Measurements from ENCODE around the gene USH1C.

DNA sequence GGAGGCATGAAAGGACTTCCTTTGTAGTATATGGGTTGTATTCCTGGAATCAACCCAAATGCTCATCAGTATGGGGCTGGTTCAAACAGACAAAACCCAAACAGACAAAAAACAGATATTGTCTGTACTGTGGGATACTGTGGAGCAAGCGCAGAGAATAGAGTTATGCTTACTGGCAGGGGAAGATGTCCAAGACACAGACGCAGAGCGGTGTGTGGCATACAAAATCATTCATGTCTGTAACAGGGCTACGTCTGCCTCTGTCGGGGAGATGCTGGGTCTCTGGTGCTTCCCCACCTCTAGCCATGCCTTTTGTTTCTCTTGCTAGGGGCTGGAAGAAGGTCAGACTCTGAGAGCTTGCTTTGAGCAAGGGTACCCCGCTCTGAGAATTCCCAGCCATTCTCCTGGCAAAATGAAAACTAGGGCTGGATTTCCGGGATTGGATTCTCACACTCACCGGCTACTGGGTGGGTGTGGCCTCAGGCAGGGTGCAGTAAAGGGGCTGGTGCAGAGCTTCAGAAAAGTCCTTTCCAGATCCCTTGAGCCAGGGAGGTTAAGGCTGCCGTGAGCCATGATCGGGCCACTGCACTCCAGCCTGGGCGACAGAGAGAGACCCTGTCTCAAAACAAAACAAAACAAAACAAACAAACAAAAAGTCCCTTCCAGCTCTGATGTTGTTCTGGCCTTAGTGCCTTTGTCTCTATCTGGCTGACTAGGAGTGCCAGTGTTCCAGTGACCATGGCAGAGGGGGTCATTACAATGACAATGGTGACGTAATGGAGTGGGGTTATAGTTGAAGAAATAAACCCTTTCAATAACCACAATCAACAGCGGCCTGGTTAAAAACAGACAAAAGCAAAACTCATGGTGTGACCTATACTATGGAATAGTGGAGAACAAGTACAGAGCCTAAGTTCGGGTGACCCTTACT is 64.7 kb downstream of the USH1C start:
- TF ChIP-seq POLR2A (IDR thresholded peaks at IDR 0.05): no peak
- TF ChIP-seq, protein P1, sequence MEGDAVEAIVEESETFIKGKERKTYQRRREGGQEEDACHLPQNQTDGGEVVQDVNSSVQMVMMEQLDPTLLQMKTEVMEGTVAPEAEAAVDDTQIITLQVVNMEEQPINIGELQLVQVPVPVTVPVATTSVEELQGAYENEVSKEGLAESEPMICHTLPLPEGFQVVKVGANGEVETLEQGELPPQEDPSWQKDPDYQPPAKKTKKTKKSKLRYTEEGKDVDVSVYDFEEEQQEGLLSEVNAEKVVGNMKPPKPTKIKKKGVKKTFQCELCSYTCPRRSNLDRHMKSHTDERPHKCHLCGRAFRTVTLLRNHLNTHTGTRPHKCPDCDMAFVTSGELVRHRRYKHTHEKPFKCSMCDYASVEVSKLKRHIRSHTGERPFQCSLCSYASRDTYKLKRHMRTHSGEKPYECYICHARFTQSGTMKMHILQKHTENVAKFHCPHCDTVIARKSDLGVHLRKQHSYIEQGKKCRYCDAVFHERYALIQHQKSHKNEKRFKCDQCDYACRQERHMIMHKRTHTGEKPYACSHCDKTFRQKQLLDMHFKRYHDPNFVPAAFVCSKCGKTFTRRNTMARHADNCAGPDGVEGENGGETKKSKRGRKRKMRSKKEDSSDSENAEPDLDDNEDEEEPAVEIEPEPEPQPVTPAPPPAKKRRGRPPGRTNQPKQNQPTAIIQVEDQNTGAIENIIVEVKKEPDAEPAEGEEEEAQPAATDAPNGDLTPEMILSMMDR (IDR thresholded peaks at IDR 0.05): no peak

Measured in tibial nerve (tissue), 3 donors.